HFFc6 (cell line): Measurements from ENCODE around the gene SP7. TPM values are rescaled to one million over a fixed set of nuclear protein-coding genes. Genes with fewer than 3 reads are reported as not detected.

Experiments used
- DNase-seq: peaks from one replicate; pipeline ENCODE4 v3.0.0-alpha.2; 2018
- H3K27ac Mint-ChIP-seq: 2 replicates; pipeline ENCODE4 v1.8.0; 2020; ENCODE audit warnings: mild to moderate bottlenecking, mixed read lengths
- H3K27me3 Mint-ChIP-seq: 2 replicates; pipeline ENCODE4 v1.8.0; 2021; ENCODE audit warnings: mild to moderate bottlenecking, moderate library complexity, mixed read lengths; ENCODE audit not compliant: insufficient read depth
- H3K36me3 Mint-ChIP-seq: 2 replicates; pipeline ENCODE4 v1.8.0; 2021; ENCODE audit warnings: low read depth, mixed read lengths
- H3K4me1 Mint-ChIP-seq: 2 replicates; pipeline ENCODE4 v1.8.0; 2020; ENCODE audit warnings: low read depth, mixed read lengths
- H3K4me3 Mint-ChIP-seq: 2 replicates; pipeline ENCODE4 v1.8.0; 2020; ENCODE audit warnings: mild to moderate bottlenecking, moderate library complexity, mixed read lengths
- H3K9me3 Mint-ChIP-seq: 2 replicates; pipeline ENCODE4 v1.8.0; 2020; ENCODE audit warnings: mild to moderate bottlenecking, mixed read lengths
- CTCF ChIP-seq: fragments of 200-600 bp; sonication (generic); IDR thresholded peaks from 2 replicates; pipeline ENCODE4 v1.5.0; 2021; ENCODE audit warnings: antibody characterized with exemption, mild to moderate bottlenecking
- total RNA-seq, 6 experiments: library from RNA; stranded (reverse); fragmentation: NEBNext Ultra II Directional; extraction: Animal tissue kit (Norgen Biotek cat#: 25700); gene quantifications; 2 replicates in 1 of 6; 3 replicates in 5 of 6; pipeline ENCODE4 v1.2.3, GENCODE V29; 2021

SP7 gene
- total RNA-seq, 6 experiments from 2014 or later: not detected

GRCh38 chr12:53288322-53288721 lies 47.8 kb downstream of the SP7 start:
- no peak for TF ChIP-seq CTCF
- H3K27me3 Mint-ChIP-seq: no peaks in the 10 kb centered on the region; the same call in 1 of the 2 replicates
- peaks cover 20% of the 10 kb centered on the region for H3K36me3 Mint-ChIP-seq
- peak overlapping the region; percentile 38 for H3K27ac Mint-ChIP-seq
- H3K4me3 Mint-ChIP-seq: no peak overlapping the region
- no peaks in the 10 kb centered on the region for H3K9me3 Mint-ChIP-seq
- peaks cover 36% of the 10 kb centered on the region for H3K4me1 Mint-ChIP-seq
- no peak for DNase-seq

GRCh38 chr12:53287741-53288216 lies 48.4 kb downstream of the SP7 start:
- H3K9me3 Mint-ChIP-seq: no peaks in the 10 kb centered on the region
- no peaks in the 10 kb centered on the region; the same call in 1 of the 2 replicates for H3K27me3 Mint-ChIP-seq
- TF ChIP-seq CTCF: peak; percentile 84
- no peak overlapping the region for H3K4me3 Mint-ChIP-seq
- peaks cover 21% of the 10 kb centered on the region for H3K36me3 Mint-ChIP-seq
- H3K4me1 Mint-ChIP-seq: peaks cover 36% of the 10 kb centered on the region
- peak overlapping the region; percentile 38 for H3K27ac Mint-ChIP-seq
- peak; percentile 26 for DNase-seq

GRCh38 chr12:53286448-53286847 lies 49.7 kb downstream of the SP7 start:
- no peaks in the 10 kb centered on the region for H3K9me3 Mint-ChIP-seq
- H3K4me1 Mint-ChIP-seq: peaks cover 36% of the 10 kb centered on the region
- no peak for TF ChIP-seq CTCF
- H3K4me3 Mint-ChIP-seq: no peak overlapping the region
- no peaks in the 10 kb centered on the region; the same call in 1 of the 2 replicates for H3K27me3 Mint-ChIP-seq
- peaks cover 16% of the 10 kb centered on the region for H3K36me3 Mint-ChIP-seq
- H3K27ac Mint-ChIP-seq: no peak overlapping the region
- DNase-seq: no peak

GRCh38 chr12:53279888-53280498 lies 56.2 kb downstream of the SP7 start:
- Mint-ChIP-seq H3K36me3 (peaks cover 15% of the 10 kb centered on the region), H3K27me3 (no peaks in the 10 kb centered on the region), H3K27ac (no peak overlapping the region), H3K4me3 (no peak overlapping the region), H3K4me1 (no peaks in the 10 kb centered on the region), H3K9me3 (no peaks in the 10 kb centered on the region)
- DNase-seq: no peak
- no peak for TF ChIP-seq CTCF

GRCh38 chr12:53279283-53279869 lies 56.8 kb downstream of the SP7 start:
- Mint-ChIP-seq H3K36me3 (peaks cover 15% of the 10 kb centered on the region), H3K4me1 (no peaks in the 10 kb centered on the region), H3K9me3 (no peaks in the 10 kb centered on the region), H3K27ac (no peak overlapping the region), H3K27me3 (no peaks in the 10 kb centered on the region), H3K4me3 (no peak overlapping the region)
- DNase-seq: no peak
- TF ChIP-seq CTCF: no peak
